Peyer's patch (tissue), 4 donors: ENCODE data around the gene ELAPOR1.

ENCODE experiments used
- CTCF ChIP-seq, 6 experiments: fragments of 450-650 bp in 4 of 6; fragments of 200-600 bp in 2 of 6; sonication (generic) in 1 of 6; IDR thresholded peaks; one replicate each; pipeline ENCODE4 v1.5.1; 2017 to 2019; ENCODE audit warnings: antibody characterized with exemption in 6 of 6, mild to moderate bottlenecking in 3 of 6, moderate library complexity in 1 of 6
- POLR2A ChIP-seq, 2 donors: fragments of 450-650 bp; IDR thresholded peaks; one replicate each; pipeline ENCODE4 v1.5.1; 2017; ENCODE audit warnings: antibody characterized with exemption in 2 of 2, mild to moderate bottlenecking in 2 of 2, moderate library complexity in 2 of 2

DNA sequence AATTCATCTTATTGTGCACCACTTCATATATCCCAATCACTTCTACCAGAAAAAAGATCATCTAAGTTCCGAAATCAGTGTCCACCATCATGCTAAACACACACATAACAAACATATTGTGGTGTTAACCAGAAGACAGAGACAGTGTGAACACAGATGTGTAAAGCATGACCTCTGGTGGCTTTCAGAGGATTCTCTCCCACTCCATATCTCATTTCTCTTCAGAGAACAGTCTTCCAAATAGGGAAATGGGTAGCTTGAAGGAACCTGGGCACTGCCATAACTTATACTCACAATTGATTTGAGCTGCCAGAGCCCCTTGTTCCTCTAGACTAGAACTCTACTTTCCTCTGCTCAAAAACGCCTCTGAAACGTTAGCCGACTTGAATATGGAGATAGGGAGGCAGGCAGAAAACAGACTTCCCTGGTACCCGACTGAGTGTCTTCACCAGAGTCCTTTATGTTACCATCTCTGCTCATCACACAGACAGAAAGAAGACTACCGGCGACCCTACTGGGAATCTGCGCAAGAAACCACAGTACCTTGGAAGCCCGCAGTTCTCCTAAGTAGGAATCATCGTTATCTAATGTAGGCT, 1.8 kb upstream of the ELAPOR1 start:
- TF ChIP-seq CTCF (IDR thresholded peaks at IDR 0.05) (peak in 4 of 6 experiments; percentile 26 to 50 (median 43)), POLR2A (IDR thresholded peaks at IDR 0.05) (no peak)
